Measurements from ENCODE around the gene OMA1. TPM values are rescaled to one million over a fixed set of nuclear protein-coding genes. Genes with fewer than 3 reads are reported as not detected.

The OMA1 gene
- total RNA-seq, 1 donor from 2014 or later = 16.1 TPM

DNA sequence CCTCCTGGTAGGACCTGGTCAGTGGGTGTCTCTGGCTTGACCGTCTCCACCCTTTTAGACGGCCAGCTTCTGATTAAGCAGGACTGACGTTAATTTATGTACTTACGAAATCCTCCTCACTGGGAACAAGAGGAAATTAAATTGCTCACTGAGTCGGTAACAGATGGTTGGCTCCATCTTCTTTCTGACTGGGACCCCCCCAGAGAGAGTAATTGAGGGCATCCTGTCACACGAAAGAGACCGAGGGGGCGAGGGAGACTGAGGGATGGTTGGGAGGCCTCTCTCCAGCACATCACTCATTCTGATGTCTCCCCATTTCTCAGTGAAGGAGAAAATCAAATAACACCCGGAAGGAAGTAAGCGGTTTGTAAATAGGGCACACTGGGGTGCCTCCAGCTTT, 104.8 kb downstream of the OMA1 start:
- no peak overlapping the region for H3K4me3 ChIP-seq (ENCODE audit: low read depth, low read length)
- TF ChIP-seq CTCF (conservative IDR thresholded peaks at IDR 0.05; ENCODE audit: low read depth, low read length) = no peak
- no peak for DNase-seq (ENCODE audit: low read depth)

GRCh38 chr1:58440696-58441095, 105.8 kb downstream of the OMA1 start:
- H3K4me3 ChIP-seq (ENCODE audit: low read depth, low read length) = no peak overlapping the region
- DNase-seq (ENCODE audit: low read depth) = peak; percentile 33
- TF ChIP-seq CTCF (conservative IDR thresholded peaks at IDR 0.05; ENCODE audit: low read depth, low read length) = no peak

- no peak overlapping the region for H3K4me3 ChIP-seq (ENCODE audit: low read depth, low read length)
- no peak for TF ChIP-seq CTCF (conservative IDR thresholded peaks at IDR 0.05; ENCODE audit: low read depth, low read length)
- no peak for DNase-seq (ENCODE audit: low read depth)
These were observed 106.6 kb downstream of the OMA1 start for GRCh38 chr1:58439946-58440345.

DNA sequence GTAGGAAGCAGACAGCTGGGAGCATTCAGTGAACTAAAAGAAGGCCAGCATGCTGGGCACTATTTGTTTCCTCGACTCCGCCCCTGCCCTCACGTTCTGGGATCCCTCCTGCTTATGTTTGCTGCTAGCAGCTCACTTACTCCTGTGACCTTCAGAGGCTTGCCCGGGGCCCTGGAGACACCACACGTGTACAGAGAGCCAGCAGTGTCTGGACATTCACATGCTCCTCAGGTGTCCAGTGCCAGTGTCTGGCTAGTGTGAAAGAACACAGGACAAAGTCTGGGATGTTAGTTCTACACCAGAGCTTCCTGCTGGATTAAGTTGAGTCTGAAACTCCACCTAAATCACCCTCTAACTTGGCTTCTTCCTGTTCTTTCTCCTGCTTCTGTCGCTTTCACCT, 108.1 kb downstream of the OMA1 start:
- DNase-seq (ENCODE audit: low read depth) = no peak
- H3K4me3 ChIP-seq (ENCODE audit: low read depth, low read length) = no peak overlapping the region
- no peak for TF ChIP-seq CTCF (conservative IDR thresholded peaks at IDR 0.05; ENCODE audit: low read depth, low read length)

- no peak for DNase-seq (ENCODE audit: low read depth)
- TF ChIP-seq CTCF (conservative IDR thresholded peaks at IDR 0.05; ENCODE audit: low read depth, low read length) = no peak
- H3K4me3 ChIP-seq (ENCODE audit: low read depth, low read length) = no peak overlapping the region
These were observed 108.9 kb downstream of the OMA1 start for GRCh38 chr1:58437623-58438022.

GRCh38 chr1:58436615-58437297, 109.8 kb downstream of the OMA1 start:
- no peak for DNase-seq (ENCODE audit: low read depth)
- no peak for TF ChIP-seq CTCF (conservative IDR thresholded peaks at IDR 0.05; ENCODE audit: low read depth, low read length)
- no peak overlapping the region for H3K4me3 ChIP-seq (ENCODE audit: low read depth, low read length)

DNA sequence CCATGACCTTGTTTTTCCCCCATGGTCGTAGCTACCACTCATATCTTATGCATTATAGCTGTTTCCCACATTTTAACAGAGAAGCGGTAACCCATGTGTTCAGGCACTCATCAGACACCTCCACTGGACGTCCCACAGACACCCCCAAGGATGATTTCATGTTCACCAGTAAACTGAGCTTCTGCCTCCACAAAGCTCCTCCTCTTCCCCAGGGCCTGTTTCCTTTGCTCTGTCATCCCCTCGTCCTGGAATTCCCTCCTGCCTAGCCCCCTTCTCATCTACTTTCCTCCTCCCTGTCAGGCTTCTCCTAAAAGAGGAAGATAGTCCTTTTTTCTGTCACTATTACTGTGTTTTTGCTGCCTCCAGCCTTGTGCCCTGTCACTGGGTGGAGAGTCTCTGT, 111.2 kb downstream of the OMA1 start:
- no peak for DNase-seq (ENCODE audit: low read depth)
- H3K4me3 ChIP-seq (ENCODE audit: low read depth, low read length) = no peak overlapping the region
- no peak for TF ChIP-seq CTCF (conservative IDR thresholded peaks at IDR 0.05; ENCODE audit: low read depth, low read length)

Data from epithelial cell of proximal tubule (primary cell).